ENCODE results near the gene ITGB6.

ITGB6 gene

GRCh38 chr2:160221391-160222276, 21.6 kb upstream of the ITGB6 start:
- DNase-seq (ENCODE audit: low read depth) = peak; percentile 82

GRCh38 chr2:160220545-160221009, 20.5 kb upstream of the ITGB6 start:
- DNase-seq (ENCODE audit: low read depth) = no peak

- DNase-seq (ENCODE audit: low read depth) = no peak
Observed at GRCh38 chr2:160220026-160220425, 20.0 kb upstream of the ITGB6 start.

GRCh38 chr2:160214461-160215445, 14.7 kb upstream of the ITGB6 start:
- peak; percentile 73 for DNase-seq (ENCODE audit: low read depth)

- no peak for DNase-seq (ENCODE audit: low read depth)
Observed at GRCh38 chr2:160213511-160213910, 13.4 kb upstream of the ITGB6 start.

- peak; percentile 17 for DNase-seq (ENCODE audit: low read depth)
Observed at GRCh38 chr2:160210599-160211138, 10.6 kb upstream of the ITGB6 start.

- peak; percentile 89 for DNase-seq (ENCODE audit: low read depth)
Observed at GRCh38 chr2:160209516-160209856, 9.4 kb upstream of the ITGB6 start.

- DNase-seq (ENCODE audit: low read depth) = no peak
Observed at GRCh38 chr2:160208655-160209515, 8.8 kb upstream of the ITGB6 start.

- peak; percentile 98 for DNase-seq (ENCODE audit: low read depth)
Observed at GRCh38 chr2:160207804-160208654, 8.0 kb upstream of the ITGB6 start.

- peak; percentile 51 for DNase-seq (ENCODE audit: low read depth)
Observed at GRCh38 chr2:160207271-160207670, 7.2 kb upstream of the ITGB6 start.

- DNase-seq (ENCODE audit: low read depth) = no peak
Observed at GRCh38 chr2:160206436-160206835, 6.4 kb upstream of the ITGB6 start.

GRCh38 chr2:160205505-160205904, 5.4 kb upstream of the ITGB6 start:
- peak; percentile 84 for DNase-seq (ENCODE audit: low read depth)

GRCh38 chr2:160203422-160203821, 3.4 kb upstream of the ITGB6 start:
- no peak for DNase-seq (ENCODE audit: low read depth)

GRCh38 chr2:160203007-160203406, 2.9 kb upstream of the ITGB6 start:
- DNase-seq (ENCODE audit: low read depth) = no peak

- DNase-seq (ENCODE audit: low read depth) = no peak
Observed at GRCh38 chr2:160201849-160202539, 1.9 kb upstream of the ITGB6 start.

GRCh38 chr2:160200921-160201320, 849 bp upstream of the ITGB6 start:
- DNase-seq (ENCODE audit: low read depth) = no peak

GRCh38 chr2:160199053-160199452, 1.0 kb downstream of the ITGB6 start:
- no peak for DNase-seq (ENCODE audit: low read depth)

GRCh38 chr2:160197587-160197986, 2.5 kb downstream of the ITGB6 start:
- no peak for DNase-seq (ENCODE audit: low read depth)

- no peak for DNase-seq (ENCODE audit: low read depth)
Observed at GRCh38 chr2:160194946-160195345, 5.1 kb downstream of the ITGB6 start.

GRCh38 chr2:160194351-160194750, 5.7 kb downstream of the ITGB6 start:
- no peak for DNase-seq (ENCODE audit: low read depth)
